ENCODE data around the gene PICALM. TPM values are rescaled to one million over a fixed set of nuclear protein-coding genes. Genes with fewer than 3 reads are reported as not detected.

The PICALM gene
- total and polyA plus RNA-seq, 9 of the 15 experiments (the other 6 are each of a cell fraction or from before 2014, with no cell fraction given), result 41.3 to 990 (median 309) TPM

DNA sequence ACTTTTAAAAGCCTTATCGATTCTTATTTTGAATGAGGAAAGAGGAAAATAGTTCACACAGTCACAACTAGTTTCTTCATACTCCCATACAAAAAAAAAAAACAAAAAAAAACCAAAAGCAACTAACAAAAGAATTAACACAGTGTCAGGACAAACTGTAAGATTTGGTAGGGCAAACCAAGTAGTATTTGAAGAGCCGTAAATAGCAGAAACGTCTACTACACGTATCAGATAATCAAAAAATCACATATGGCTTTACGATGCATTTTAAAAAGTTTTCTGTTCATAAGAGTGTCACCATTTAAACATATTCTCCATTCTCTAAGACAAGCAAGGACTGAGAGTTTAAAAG lies 2.3 kb downstream of the PICALM start (continued):
- TF ChIP-seq, protein P1, sequence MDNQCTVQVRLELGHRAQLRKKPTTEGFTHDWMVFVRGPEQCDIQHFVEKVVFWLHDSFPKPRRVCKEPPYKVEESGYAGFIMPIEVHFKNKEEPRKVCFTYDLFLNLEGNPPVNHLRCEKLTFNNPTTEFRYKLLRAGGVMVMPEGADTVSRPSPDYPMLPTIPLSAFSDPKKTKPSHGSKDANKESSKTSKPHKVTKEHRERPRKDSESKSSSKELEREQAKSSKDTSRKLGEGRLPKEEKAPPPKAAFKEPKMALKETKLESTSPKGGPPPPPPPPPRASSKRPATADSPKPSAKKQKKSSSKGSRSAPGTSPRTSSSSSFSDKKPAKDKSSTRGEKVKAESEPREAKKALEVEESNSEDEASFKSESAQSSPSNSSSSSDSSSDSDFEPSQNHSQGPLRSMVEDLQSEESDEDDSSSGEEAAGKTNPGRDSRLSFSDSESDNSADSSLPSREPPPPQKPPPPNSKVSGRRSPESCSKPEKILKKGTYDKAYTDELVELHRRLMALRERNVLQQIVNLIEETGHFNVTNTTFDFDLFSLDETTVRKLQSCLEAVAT (IDR thresholded peaks at IDR 0.05), result peak; percentile 97 to 98
- TF ChIP-seq SMARCA4 (IDR thresholded peaks at IDR 0.05) (0 out of 2 replicates have a peak, but pooled peaks have one; percentile 12), PPARD (CRISPR knock-in tag; IDR thresholded peaks at IDR 0.05) (no peak), CREM (IDR thresholded peaks at IDR 0.05; ENCODE audit: low read depth) (no peak), ZEB2 (IDR thresholded peaks at IDR 0.05) (no peak)

DNA sequence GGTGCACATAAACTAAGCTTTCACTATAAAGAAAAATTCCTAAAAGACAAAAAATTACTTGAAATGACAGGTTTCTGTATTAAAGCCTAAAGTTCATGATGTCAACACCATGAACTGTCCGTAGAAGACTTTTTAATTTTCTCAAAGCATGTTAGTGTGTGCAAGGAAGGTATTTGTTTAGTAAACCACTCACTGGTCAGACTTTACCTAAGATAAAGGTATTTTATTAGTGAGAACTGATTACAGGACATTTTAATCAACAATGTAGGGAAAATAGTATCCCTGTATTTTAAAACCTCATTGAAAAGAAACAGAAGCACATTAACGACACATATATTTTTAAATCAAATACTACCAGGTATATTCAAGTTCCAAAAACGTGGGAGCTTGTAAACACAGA lies 2.9 kb downstream of the PICALM start:
- no peak for ATAC-seq
- peak overlapping the region; percentile 90; the same call in 2 of the 3 replicates for H3K27ac ChIP-seq (ENCODE audit: extremely low read depth, low read depth, low read length)
- TF ChIP-seq CHD1 (IDR thresholded peaks at IDR 0.05; ENCODE audit: low read length), result peak; percentile 95
- 0 out of 2 replicates have a peak, but pooled peaks have one; percentile 29 for TF ChIP-seq ZFX (CRISPR knock-in tag; IDR thresholded peaks at IDR 0.05)
- no peak for TF ChIP-seq NR2C2 (CRISPR knock-in tag; IDR thresholded peaks at IDR 0.05)
- TF ChIP-seq NR2C2 (tag; IDR thresholded peaks at IDR 0.05), result 0 out of 2 replicates have a peak, but pooled peaks have one; percentile 0
- TF ChIP-seq PML (IDR thresholded peaks at IDR 0.05; ENCODE audit: low read length), result 0 out of 2 replicates have a peak, but pooled peaks have one; percentile 26
- 0 out of 2 replicates have a peak, but pooled peaks have one; percentile 28 for TF ChIP-seq POLR2H (tag; IDR thresholded peaks at IDR 0.05; ENCODE audit: low read depth)
- no peak for TF ChIP-seq ZNF551 (CRISPR knock-in tag; IDR thresholded peaks at IDR 0.05)
- TF ChIP-seq, protein P2, sequence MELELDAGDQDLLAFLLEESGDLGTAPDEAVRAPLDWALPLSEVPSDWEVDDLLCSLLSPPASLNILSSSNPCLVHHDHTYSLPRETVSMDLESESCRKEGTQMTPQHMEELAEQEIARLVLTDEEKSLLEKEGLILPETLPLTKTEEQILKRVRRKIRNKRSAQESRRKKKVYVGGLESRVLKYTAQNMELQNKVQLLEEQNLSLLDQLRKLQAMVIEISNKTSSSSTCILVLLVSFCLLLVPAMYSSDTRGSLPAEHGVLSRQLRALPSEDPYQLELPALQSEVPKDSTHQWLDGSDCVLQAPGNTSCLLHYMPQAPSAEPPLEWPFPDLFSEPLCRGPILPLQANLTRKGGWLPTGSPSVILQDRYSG (tag; conservative IDR thresholded peaks at IDR 0.05; ENCODE audit: low read depth), result no peak
- H3K9ac ChIP-seq (ENCODE audit: insufficient read depth in 1 of 2, low read depth in 2 of 2, low read length in 2 of 2), result peak overlapping the region in 1 of 2 experiments; percentile 91; a peak in 3 of 4 replicates
- no peak for FAIRE-seq
- H3K79me2 ChIP-seq (ENCODE audit: control insufficient read depth, insufficient read depth, low read length), result peaks cover 79% of the 10 kb centered on the region
- DNase-seq (ENCODE audit: extremely low read depth in 1 of 4, low spot score in 3 of 4), result no peak
- H3K36me3 ChIP-seq (ENCODE audit: control insufficient read depth, insufficient read depth, low read length), result peaks cover 15% of the 10 kb centered on the region; the same call in 1 of the 3 replicates
- no peaks in the 10 kb centered on the region for H3K9me1 ChIP-seq (ENCODE audit: control insufficient read depth, insufficient read depth, low read length)
- peak overlapping the region; percentile 64 for H3K4me3 ChIP-seq
- peaks cover 4 to 21% of the 10 kb centered on the region in 2 experiments; a peak in 4 of 5 replicates for H3K4me1 ChIP-seq (replicated peaks in 1 of 2; ENCODE audit: control insufficient read depth in 2 of 2, insufficient read depth in 2 of 2, low read length in 2 of 2)
- POLR2A ChIA-PET, result interaction anchor here (1.1 kb wide), 1 partner anchor 150 kb away, joined by 3 read pairs; no protein-coding TSS in a partner anchor
- CTCF ChIA-PET (ENCODE audit: low intra/inter-chr PET ratio), result no interaction called here
- H3K4me2 ChIP-seq (ENCODE audit: insufficient read depth, low read length), result peak overlapping the region; percentile 72
- H3K9me3 ChIP-seq (replicated peaks; ENCODE audit: control insufficient read depth, insufficient read depth, low read depth, low read length), result no peaks in the 10 kb centered on the region
- H4K20me1 ChIP-seq (replicated peaks; ENCODE audit: control insufficient read depth, insufficient read depth, low read length), result peaks cover 20% of the 10 kb centered on the region; the same call in 1 of the 2 replicates
- H3K27me3 ChIP-seq (ENCODE audit: control insufficient read depth in 2 of 2, insufficient read depth in 2 of 2, low read length in 2 of 2), result no peaks in the 10 kb centered on the region
- in situ Hi-C loops (cut with MboI), result no loop called here
- no TSS peak for BruUV-seq (replicated peaks)
- 0% methylated on average over 3 of the region's 3 CpGs for WGBS (ENCODE audit: insufficient coverage, low coverage, missing lambda C conversion rate)
- intact Hi-C loops (cut with micrococcal nuclease), result loop anchor here (5.0 kb wide), 1 partner anchor 404 kb away; no protein-coding TSS in a partner anchor
- no peak overlapping the region for H2AFZ ChIP-seq (ENCODE audit: low read depth, low read length)

Measured in K562 (cell line).